Right ventricle myocardium superior (tissue), 1 donor: ENCODE data around the gene CABLES2. TPM values are rescaled to one million over a fixed set of nuclear protein-coding genes. Genes with fewer than 3 reads are reported as not detected.

ENCODE experiments used
- ATAC-seq: fragments of 200-7000 bp; cut with Tn5 transposase; one replicate; pipeline ENCODE4 v1.9.1; 2020; ENCODE audit warnings: mild to moderate bottlenecking; ENCODE audit not compliant: poor library complexity
- DNase-seq: peaks from one replicate; pipeline ENCODE4 v3.0.0-alpha.2; 2020
- intact Hi-C: fragments of 100-400 bp; cut with DNase I; formaldehyde crosslinking; loops from one replicate; pipeline ENCODE4 v1.11.2; 2022
- total RNA-seq: library from RNA; stranded (reverse); fragmentation: NEBNext Ultra II Directional; extraction: Animal tissue kit (Norgen Biotek cat#: 25700); gene quantifications from one replicate; pipeline ENCODE4 v1.2.1, GENCODE V29; 2021
- donor health status: DM: no; HTN: yes; CAD: no; lungs with severe emphysema.

CABLES2 gene
- total RNA-seq, 1 donor from 2014 or later, result 15.0 TPM

DNA sequence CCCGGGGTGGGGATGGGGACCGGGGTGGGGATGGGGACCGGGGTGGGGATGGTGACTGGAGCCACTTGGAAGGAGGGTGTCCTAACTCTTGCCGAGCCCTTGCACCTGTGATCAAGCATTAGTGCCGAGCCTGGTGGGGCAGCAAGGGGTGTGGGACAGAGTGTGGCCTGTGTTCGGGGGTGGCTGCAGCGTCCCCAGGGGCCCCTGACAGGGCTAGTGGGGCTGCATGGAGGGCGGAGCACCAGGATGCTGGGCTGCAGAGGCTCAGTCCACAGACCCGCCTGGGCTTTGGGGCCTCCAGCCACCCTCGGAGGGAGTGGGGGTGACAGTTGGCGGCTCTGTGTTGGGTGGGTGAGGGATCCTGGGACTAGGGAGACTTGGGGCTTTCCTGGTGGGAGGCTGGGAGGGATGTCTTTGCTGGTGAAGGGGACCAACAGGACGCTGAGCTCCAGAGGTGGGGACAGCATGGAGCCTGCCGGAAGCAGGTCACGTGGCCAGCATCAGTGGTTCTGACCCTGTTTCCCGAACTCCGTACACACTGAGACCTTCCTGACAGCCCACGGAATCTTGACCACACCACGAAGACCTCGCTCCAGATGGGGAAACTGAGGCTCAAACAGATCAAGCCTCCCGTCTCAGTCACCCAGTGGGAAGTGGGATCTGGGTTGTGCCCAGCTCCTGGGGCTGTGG is 15.7 kb upstream of the CABLES2 start:
- ATAC-seq (no peak), DNase-seq (no peak)
- intact Hi-C loops, result no loop called here

DNA sequence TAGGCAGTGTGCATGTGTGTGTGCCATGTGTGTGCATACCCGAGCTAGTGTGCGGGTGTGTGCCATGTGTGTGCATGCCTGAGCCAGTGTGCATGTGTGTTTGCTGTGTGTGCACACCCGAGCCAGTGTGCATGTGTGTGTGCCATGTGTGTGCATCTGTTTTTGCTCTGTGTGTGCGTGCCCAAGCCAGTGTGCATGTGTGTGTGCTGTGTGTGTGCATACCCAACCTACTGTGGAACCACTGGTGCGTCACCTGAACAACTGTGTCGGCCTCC is 14.6 kb upstream of the CABLES2 start:
- DNase-seq (no peak), ATAC-seq (no peak)
- intact Hi-C loops, result no loop called here

DNA sequence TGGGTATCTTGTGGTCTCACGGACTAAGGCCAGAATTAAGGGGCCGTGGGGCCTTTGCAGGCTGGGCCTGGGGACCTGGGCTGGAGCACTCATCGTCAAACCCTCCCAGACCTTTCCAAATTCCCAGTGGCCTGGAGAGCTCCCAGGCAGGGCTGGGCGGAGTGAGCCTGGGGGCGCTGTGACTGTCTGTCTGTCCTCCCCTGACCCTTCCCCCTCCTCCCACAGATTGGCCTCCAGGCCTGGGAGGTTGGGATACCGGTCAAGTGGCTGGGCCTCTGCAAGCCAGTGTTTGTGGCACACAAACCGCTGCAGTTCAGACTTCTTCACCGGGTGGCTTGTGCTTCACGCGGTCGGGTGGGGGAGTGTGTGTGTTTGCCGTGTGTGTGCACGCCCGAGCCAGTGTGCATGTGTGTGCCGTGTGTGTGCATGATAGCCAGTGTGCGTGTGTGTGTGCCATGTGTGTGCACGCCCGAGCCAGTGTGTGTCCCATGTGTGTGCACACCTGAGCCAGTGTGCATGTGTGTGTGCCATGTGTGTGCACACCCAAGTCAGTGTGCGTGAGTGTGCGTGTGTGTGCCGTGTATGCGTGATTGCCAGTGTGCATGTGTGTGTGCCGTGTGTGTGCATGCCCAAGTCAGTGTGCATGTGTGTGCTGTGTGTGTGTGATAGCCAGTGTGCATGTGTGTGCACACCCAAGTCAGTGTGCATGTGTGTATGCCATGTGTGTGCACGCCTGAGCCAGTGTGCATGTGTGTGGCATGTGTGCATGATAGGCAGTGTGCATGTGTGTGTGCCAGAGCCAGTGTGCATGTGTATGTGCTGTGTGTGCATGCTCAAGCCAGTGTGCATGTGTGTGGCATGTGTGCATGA is 14.0 kb upstream of the CABLES2 start:
- intact Hi-C loops, result no loop called here
- ATAC-seq (peak; percentile 38), DNase-seq (no peak)

DNA sequence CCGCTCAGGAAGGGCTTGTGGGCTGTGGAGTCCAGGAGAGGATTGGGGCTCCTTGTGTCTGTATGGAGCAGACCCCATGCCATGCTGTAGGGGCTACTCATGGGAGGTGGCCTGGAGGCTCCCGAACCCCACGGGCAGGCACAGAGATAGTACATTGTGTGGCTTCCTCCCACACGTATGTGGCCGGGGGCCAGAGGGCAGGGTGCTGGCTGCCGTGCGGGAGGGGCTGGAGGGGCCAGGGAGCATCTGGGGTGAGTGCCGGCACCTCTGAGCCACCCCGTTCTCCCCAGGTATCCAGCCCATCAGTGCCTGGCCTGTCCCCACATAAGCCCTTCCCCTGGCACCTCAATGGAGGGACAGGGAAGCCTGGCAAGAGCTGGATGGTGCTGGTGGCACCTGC is 12.7 kb upstream of the CABLES2 start:
- intact Hi-C loops, result no loop called here
- no peak for DNase-seq
- no peak for ATAC-seq

DNA sequence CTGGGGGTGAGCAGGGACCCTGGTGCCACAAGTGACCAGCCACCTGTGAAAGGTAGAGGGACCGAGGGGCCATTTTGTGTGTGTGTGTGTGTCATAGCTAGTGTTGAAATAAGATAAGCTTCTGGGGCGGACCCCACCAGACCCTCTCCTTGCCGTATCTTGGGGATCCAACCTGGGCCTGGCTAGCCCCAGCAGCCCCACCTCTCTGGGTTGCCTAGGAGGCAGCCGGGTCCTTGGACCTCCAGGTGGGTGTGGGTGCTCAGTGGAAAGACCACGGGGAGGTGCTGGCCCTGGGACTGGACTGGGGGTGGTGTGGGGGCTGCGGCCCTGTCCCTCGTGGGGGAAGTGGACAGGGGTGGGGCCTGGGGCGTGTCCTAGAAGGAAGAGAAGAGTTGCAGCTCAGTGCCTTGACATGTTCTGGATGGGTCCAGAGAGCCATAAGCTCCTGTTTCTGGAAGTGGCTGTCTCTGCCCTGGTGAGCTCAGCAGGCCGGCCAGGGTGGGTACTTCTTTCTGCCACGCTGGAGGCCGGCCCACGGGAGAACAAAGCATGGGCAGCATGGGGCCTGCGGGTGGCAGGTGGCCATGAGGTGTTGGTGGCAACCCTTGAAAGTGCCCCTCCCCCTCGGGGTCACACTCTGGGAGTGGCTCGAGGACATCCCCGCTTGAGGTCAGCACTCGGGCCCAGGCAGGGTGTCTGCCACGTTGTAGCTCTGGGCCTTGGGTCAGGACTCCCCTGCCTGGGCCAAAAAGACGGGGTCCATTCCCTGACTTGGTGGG is 11.8 kb upstream of the CABLES2 start:
- ATAC-seq, result no peak
- intact Hi-C loops, result no loop called here

DNA sequence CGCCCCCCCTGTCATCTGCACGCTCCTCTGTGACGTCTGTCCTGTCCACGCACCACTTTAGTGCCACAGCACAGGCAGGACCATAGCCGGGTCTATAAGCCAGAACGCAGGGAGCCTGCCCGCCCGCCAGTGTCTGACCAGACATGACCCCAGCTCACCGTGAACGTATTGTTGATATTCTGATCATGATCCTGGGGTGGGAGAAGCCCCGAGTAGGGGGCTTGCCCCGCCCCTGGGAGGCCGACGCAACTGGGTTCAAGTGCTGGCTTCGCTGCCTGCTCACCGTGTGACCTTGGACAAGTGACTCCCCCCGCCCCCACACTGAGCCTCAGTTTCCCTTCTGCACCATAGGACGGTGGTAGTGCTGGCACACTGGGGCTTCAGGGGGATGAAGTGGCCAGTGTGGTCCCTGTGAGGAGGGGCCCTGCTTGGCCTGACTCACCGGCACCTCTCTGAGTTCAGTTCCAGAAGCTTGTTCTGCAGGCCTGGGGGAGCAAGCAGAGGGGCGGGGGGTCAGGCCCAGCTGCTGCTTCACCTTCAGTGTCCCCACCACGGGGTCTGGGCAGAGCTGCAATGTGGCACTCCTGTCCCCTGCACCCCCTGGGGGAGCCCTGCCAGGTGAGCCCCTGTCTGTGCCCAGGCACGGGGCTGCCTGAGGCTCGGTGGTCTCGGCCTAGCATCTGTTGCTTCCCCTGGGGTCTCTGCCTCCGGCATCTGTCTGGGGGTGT is 11.1 kb upstream of the CABLES2 start:
- intact Hi-C loops, result no loop called here
- DNase-seq, result no peak
- no peak for ATAC-seq

More for the DNA sequence above, 11.8 kb upstream of the CABLES2 start:
- no peak for DNase-seq

DNA sequence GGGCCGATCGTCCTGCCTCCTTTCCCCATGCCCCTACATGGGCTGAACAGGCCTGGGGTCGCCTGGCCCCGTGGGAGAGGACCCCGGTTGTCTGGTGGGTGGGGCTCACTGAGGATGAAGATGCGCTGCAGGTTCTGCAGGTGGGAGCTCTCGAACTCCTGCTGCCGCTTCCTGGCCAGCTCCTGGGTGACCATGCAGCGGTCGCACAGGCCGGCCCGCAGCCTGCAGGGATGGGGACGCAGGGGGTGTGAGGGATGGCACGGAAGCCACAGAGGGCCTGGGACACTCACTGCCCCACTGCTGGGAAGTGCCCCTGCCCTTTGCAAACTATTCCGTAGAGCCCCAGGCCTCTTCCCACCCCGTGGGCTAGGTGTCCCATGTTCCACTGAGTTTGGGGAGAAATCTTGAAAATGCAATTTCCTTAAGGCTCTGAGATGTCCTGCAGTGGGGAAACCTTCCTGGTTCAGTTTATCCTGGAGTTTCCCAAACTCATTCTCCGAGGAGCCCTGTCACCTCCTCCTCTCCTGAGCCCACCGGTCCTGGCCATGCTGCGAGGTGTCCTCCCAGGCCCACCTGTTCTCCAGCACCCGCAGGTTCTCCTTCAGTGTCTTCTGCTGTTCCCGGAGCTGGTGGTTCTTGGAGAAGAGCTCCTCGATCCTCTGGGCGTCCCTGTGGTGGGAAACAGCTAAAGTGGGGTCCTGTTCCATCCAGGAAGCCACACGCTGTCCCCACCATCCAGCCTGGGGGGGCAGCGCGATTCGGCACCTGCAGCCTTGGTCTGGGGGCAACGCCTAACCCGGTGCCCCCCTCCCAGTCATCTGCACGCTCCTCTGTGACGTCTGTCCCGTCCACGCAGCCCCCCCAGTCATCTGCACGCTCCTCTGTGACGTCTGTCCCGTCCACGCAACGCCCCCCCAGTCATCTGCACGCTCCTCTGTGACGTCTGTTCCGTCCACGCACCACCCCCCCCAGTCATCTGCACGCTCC is 9.9 kb upstream of the CABLES2 start:
- DNase-seq (no peak), ATAC-seq (no peak)
- intact Hi-C loops, result no loop called here

DNA sequence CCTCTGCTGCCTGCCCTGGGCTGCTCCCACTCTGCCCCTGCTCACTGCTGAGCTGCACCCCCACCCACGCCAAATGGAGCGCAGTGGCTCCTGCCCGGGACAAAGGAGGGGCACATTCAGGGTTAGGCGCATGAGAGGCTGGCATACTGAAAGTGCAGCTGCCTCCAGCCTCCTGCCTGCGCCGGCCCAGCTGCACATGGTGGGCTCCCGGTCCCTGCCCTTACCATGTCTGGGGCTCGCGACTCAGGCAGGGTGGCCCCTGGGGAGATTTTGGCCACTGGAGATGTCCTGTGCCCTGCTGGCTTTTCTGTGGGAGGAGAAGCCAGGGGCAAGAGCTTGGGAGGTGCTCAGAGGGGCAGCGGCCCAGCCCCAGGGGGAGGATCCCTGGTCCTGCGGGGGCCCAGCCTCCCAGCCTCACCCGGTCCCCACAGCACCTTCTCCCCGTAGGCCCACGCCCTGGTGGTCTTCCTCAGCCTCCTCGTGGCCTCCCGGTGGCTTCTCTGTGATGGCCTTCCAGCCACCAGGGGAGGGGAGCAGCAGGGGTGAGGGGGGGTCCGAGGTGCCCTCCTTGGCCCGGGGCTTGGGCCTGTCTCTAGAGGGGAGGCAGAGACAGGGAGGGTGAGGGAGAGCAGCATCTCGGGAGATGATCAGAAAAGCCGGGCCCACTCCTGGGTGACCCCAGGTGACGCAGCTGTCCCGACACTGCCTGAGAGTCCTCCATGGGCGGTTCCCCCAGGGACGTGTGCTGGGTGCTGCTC is 8.4 kb upstream of the CABLES2 start:
- intact Hi-C loops, result no loop called here
- DNase-seq (no peak), ATAC-seq (no peak)

DNA sequence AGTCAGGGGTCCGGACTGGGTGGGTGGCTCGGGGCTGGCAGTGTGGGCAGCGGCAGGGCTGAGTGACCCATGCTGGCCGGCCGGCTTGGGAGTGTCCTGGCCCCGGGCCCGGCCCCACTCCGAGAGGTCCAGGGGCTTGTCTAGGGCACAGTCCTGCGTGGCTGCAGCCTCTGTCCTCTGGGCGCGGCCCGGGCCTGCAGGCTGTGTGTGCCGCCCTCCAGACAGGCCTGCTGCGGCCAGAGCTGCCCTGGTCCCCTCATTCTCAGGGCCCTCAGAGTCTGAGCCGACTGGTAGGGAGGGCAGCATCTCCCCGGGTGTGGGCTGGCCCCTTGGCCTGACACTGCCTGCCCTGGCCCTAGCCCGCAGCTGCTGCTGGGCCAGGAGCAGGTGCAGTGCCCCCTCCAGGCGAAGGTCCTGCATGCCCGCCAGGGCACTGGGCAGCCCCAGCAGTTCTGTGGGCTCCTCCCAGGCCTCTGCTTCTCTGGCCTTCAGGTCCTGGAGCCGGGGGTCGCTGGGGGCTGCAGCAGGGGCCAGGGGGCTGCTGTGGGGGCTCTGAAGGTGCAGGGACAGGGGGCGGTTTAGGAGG is 6.9 kb upstream of the CABLES2 start:
- ATAC-seq (no peak), DNase-seq (no peak)
- intact Hi-C loops, result no loop called here

DNA sequence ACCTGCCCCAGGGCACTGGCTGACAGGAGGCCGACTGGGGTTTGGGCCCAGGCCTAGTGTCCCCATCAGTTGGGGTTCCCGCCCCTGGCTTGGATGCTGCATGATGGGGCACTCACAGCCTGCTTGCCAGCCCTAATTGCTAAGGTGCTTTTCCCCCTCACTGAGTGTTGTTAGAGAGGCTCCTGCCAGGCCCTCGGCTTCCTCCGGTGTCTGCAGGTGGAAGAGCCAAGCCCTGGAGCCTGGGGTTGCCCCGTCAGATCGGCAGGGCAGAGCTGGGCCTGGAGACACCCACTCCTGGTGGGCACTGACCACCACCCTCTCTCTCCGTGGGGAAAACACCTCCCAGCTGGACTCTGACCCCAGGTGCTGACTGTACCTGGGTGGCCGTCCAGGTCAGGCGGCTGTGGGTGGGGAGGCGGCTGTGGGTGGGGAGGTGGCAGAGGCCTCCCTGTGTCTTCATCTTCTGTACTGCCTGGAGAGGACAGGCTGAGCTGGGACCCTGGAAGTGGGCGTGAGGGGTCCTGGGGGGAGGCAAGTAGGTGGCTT is 6.0 kb upstream of the CABLES2 start:
- intact Hi-C loops, result no loop called here
- DNase-seq (no peak), ATAC-seq (no peak)

DNA sequence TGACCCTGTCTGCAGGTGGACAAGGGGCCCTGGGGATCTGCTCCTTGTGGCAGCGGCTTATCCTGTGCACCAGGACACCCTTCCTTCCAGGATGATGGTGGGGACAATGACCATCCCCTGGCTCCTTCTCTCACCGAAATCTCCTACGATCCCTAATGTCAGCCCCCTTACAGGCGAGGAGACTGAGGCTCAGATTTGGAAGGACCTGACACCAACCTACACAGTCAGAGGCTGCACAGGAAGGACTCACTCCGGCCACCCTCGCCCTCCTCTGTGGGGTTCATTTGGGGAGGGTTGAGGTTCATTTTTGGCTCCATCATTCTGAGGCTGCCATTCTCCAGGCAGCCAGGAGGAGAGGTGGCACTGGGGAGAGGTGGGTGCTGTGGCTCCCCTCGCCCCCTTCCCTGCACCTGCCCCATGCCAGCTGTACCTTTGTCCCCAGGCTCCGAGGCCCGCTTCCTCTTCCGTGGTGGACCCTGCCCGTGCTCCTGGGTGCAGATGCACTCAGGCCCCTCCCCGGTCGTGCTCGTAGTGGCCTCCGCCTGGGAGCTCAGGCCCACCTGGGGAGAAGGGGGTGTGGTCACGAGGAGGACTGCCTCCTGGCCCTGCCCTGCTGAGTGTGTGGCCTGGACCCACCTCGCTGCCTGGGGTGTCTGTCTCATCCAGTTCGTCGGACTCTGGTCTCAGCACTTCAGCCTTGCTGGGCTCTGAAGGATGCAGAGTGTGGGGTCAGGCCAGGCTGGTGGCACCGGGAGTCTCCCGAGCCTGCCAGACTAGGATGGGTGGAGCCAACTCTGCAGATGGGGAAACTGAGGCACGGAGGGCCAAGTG is 5.3 kb upstream of the CABLES2 start:
- intact Hi-C loops, result no loop called here
- ATAC-seq, result no peak
- no peak for DNase-seq

DNA sequence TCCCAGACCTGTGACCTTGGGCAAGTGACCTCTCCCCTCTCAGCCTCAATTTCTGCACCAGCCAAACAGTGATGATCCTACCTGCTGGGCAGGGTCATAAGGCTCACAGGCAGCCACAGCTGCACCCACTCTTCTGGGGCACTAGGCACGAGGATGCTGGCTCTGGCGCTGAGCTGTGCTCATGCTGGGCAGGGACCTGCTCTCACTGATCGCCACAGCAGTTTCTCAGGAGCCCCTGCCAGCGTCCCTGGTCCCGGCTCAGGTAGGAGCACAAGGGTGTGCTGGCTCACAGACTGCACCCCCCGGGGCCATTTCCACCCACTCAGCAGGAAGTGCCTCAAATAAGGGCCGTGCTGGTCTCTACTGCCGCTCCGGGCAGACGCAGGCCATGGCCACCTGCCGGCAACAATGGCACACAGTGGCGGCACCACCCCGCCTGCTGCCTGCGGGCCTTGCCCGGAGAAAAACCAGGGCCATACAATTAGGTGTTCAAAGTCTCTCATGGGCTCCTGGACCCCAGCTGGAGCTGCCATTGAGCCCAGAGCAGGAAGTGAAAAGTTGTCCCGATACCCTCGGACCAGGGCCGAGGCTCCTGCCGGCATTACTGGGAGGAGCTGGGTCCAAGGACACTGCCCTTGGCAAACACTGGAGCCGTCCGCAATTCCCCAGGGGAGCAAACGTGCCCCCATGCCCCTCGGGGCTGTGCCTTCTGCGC is 4.6 kb upstream of the CABLES2 start:
- DNase-seq (no peak), ATAC-seq (no peak)
- intact Hi-C loops, result no loop called here

DNA sequence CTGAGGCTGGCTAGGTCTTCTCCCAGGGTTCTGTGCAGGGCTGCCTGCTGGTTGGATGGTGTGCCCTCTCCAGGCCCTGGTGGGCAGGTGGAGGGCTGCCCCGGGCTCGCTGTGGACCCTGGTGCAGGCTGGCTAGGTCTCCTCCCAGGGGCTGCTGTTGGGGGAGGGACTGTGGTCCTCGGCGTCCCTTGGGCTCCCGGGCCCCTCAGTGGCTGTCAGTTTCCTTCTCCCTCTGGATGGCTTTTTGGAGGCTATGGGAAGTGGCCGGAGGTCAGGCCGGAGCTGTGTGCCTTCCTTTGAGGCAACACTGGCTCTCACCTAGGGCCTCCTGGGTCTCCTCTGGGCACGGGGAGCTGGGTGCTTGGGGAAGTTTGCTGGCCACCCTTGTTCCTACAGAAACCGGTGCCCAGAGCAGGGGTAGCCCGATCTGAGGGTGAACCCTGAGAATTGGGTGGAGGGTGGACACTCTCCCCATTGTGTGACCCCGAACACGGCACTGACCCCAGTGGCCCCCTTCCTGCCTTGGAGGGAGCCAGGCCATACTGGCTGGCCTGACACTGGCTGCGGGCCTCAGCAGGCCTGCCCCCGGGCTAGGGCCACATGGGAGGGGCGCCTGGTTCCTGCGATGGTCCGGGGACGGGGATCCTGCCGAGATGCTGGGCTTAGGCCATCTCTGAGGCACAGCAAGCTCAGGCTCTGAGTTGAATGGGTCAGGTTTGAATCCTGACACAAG is 3.8 kb upstream of the CABLES2 start:
- intact Hi-C loops, result no loop called here
- DNase-seq, result no peak
- no peak for ATAC-seq

DNA sequence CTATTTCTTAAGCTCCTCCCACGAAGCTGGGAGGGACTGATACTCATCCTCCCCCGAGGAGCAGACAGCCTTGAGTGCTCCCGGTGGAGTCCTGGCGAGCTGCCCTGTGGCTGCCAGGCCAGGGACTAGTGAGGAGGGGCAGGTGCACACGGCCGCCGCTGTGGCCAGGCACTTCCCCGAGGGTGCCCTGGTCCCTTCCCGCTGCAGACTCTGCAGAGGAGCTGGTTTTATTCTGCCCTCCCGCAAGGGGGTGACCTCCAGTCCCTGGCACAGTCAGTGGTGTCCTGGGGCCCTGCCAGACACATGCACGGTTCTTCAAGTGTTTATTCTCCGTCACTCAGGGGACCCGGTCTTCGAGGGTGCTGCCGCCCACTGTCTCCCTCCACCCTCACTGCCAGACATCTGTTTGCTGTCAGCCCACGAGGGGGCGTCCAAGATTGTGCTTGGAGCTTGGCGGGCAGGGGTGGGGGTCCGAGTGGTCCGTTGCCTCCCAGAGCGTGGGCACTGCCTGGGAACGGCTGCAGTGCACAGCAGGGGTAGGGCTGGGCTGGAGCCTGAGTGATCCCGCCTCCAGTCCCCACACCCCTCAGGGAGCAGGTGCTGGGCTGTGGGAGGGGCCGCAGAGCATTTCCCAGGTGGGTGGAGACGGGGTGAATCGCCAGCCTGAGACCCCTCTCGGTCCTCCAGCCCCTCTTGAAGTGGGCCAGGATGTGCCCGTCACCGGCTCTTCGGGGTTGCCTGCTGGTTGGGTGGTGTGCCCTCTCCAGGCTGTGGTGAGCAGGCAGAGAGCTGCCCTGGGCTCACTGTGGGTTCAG is 3.1 kb upstream of the CABLES2 start:
- intact Hi-C loops, result no loop called here
- ATAC-seq, result peak; percentile 24
- peak; percentile 74 for DNase-seq
